H9 (cell line): ENCODE results near the gene CERS5. TPM values are rescaled to one million over a fixed set of nuclear protein-coding genes. Genes with fewer than 3 reads are reported as not detected.

Source experiments
- DNase-seq: peaks from one replicate; pipeline ENCODE4 v3.0.0-alpha.2; 2017
- H2AFZ ChIP-seq: one replicate; pipeline ENCODE4 v1.6.1; 2013; ENCODE audit warnings: mild to moderate bottlenecking, low read length, control low read depth, moderate library complexity
- H2AK5ac ChIP-seq: 2 replicates; pipeline ENCODE4 v1.6.1; 2013; ENCODE audit warnings: low read length, control low read depth, mixed read lengths; ENCODE audit not compliant: insufficient read length
- H2BK120ac ChIP-seq: one replicate; pipeline ENCODE4 v1.6.1; 2013; ENCODE audit warnings: low read depth, mild to moderate bottlenecking, low read length, control low read depth, inconsistent platforms; ENCODE audit not compliant: poor library complexity, severe bottlenecking
- H2BK12ac ChIP-seq: 2 replicates; pipeline ENCODE4 v1.6.1; 2013; ENCODE audit warnings: low read length, control low read depth, mixed read lengths, low read depth; ENCODE audit not compliant: insufficient read length
- H2BK15ac ChIP-seq: 2 replicates; pipeline ENCODE4 v1.6.1; 2013; ENCODE audit warnings: low read depth, low read length, control low read depth
- H2BK20ac ChIP-seq: one replicate; pipeline ENCODE4 v1.6.1; 2013; ENCODE audit warnings: low read depth, mild to moderate bottlenecking, low read length, control low read depth, inconsistent platforms; ENCODE audit not compliant: poor library complexity, severe bottlenecking
- H2BK5ac ChIP-seq: 2 replicates; pipeline ENCODE4 v1.6.1; 2013; ENCODE audit warnings: low read length, control low read depth, mixed read lengths; ENCODE audit not compliant: insufficient read length
- H3K14ac ChIP-seq: 2 replicates; pipeline ENCODE4 v1.6.1; 2013; ENCODE audit warnings: low read length, control low read depth; ENCODE audit not compliant: insufficient read depth
- H3K18ac ChIP-seq: 2 replicates; pipeline ENCODE4 v1.6.1; 2013; ENCODE audit warnings: low read depth, mild to moderate bottlenecking, mixed read lengths, low read length, control low read depth; ENCODE audit not compliant: insufficient read length
- H3K23ac ChIP-seq: 2 replicates; pipeline ENCODE4 v1.6.1; 2013; ENCODE audit warnings: low read length, control low read depth, mixed read lengths, low read depth; ENCODE audit not compliant: insufficient read length
- H3K23me2 ChIP-seq: 2 replicates; pipeline ENCODE4 v1.6.1; 2013; ENCODE audit warnings: low read depth, mild to moderate bottlenecking, mixed read lengths, low read length, control low read depth; ENCODE audit not compliant: insufficient read length, poor library complexity, severe bottlenecking
- H3K27ac ChIP-seq: 2 replicates; pipeline ENCODE4 v1.5.1; 2013; ENCODE audit warnings: low read length, control low read depth, mixed read lengths, low read depth; ENCODE audit not compliant: insufficient read length
- H3K27me3 ChIP-seq: 2 replicates; pipeline ENCODE4 v1.6.1; 2013; ENCODE audit warnings: low read length, control low read depth, inconsistent platforms; ENCODE audit not compliant: insufficient read depth
- H3K4ac ChIP-seq: 2 replicates; pipeline ENCODE4 v1.6.1; 2013; ENCODE audit warnings: low read depth, mild to moderate bottlenecking, control low read depth, inconsistent platforms, low read length, moderate library complexity
- H3K4me1 ChIP-seq: 2 replicates; pipeline ENCODE4 v1.6.1; 2013; ENCODE audit warnings: low read length, control low read depth, inconsistent platforms; ENCODE audit not compliant: insufficient read depth
- H3K4me2 ChIP-seq: 2 replicates; pipeline ENCODE4 v1.6.1; 2013; ENCODE audit warnings: low read length, control low read depth, mixed read lengths; ENCODE audit not compliant: insufficient read length, insufficient read depth
- H3K56ac ChIP-seq: 2 replicates; pipeline ENCODE4 v1.6.1; 2013; ENCODE audit warnings: low read depth, mild to moderate bottlenecking, mixed read lengths, low read length, control low read depth; ENCODE audit not compliant: insufficient read length
- H3K79me1 ChIP-seq: 2 replicates; pipeline ENCODE4 v1.6.1; 2013; ENCODE audit warnings: low read depth, mild to moderate bottlenecking, moderate library complexity, low read length, control low read depth, inconsistent platforms; ENCODE audit not compliant: insufficient read depth, poor library complexity, severe bottlenecking
- H3K79me2 ChIP-seq: 2 replicates; pipeline ENCODE4 v1.6.1; 2013; ENCODE audit warnings: low read length, control low read depth, inconsistent platforms; ENCODE audit not compliant: insufficient read depth
- H3K9ac ChIP-seq: 2 replicates; pipeline ENCODE4 v1.6.1; 2013; ENCODE audit warnings: low read length, control low read depth, mixed read lengths; ENCODE audit not compliant: insufficient read length; ENCODE audit errors: extremely low read depth
- H3K9me3 ChIP-seq: one replicate; pipeline ENCODE4 v1.6.1; 2013; ENCODE audit warnings: low read depth, low read length, inconsistent platforms; ENCODE audit not compliant: control insufficient read depth
- H3T11ph ChIP-seq: one replicate; pipeline ENCODE4 v1.6.1; 2013; ENCODE audit warnings: mild to moderate bottlenecking, low read length, control low read depth, inconsistent platforms
- H4K20me1 ChIP-seq: one replicate; pipeline ENCODE4 v1.6.1; 2013; ENCODE audit not compliant: control insufficient read depth, insufficient read length, insufficient read depth
- H4K5ac ChIP-seq: 2 replicates; pipeline ENCODE4 v1.6.1; 2013; ENCODE audit warnings: low read depth, mild to moderate bottlenecking, mixed read lengths, low read length, control low read depth; ENCODE audit not compliant: insufficient read length
- H4K8ac ChIP-seq: replicated peaks from 2 replicates; pipeline ENCODE4 v1.6.1; 2013; ENCODE audit warnings: low read length, control low read depth, mixed read lengths, low read depth; ENCODE audit not compliant: insufficient read length
- H4K91ac ChIP-seq: 2 replicates; pipeline ENCODE4 v1.6.1; 2013; ENCODE audit warnings: low read depth, mild to moderate bottlenecking, moderate library complexity, mixed read lengths, low read length, control low read depth; ENCODE audit not compliant: insufficient read length
- H3K27ac Mint-ChIP-seq, 3 experiments: 2 replicates in 2 of 3; 3 replicates in 1 of 3; pipeline ENCODE4 v1.8.0; 2020 to 2021; ENCODE audit warnings: mixed read lengths in 3 of 3, mild to moderate bottlenecking in 1 of 3, moderate library complexity in 1 of 3
- H3K27me3 Mint-ChIP-seq: 2 replicates; pipeline ENCODE4 v1.8.0; 2021; ENCODE audit warnings: low read depth, mild to moderate bottlenecking, moderate library complexity, mixed read lengths
- H3K36me3 Mint-ChIP-seq, 3 experiments: 2 replicates in 2 of 3; 3 replicates in 1 of 3; pipeline ENCODE4 v1.8.0; 2020 to 2021; ENCODE audit warnings: low read depth in 3 of 3, mixed read lengths in 3 of 3; ENCODE audit not compliant: insufficient read depth in 1 of 3
- H3K4me1 Mint-ChIP-seq, 2 experiments: 2 replicates each; pipeline ENCODE4 v1.8.0; 2020; ENCODE audit warnings: mixed read lengths in 2 of 2
- H3K4me3 Mint-ChIP-seq, 2 experiments: 2 replicates in 1 of 2; 3 replicates in 1 of 2; pipeline ENCODE4 v1.8.0; 2020 to 2021; ENCODE audit warnings: mild to moderate bottlenecking in 2 of 2, mixed read lengths in 2 of 2, moderate library complexity in 1 of 2
- H3K9me3 Mint-ChIP-seq, 2 experiments: 2 replicates in 1 of 2; 3 replicates in 1 of 2; pipeline ENCODE4 v1.8.0; 2020; ENCODE audit warnings: mild to moderate bottlenecking in 2 of 2, mixed read lengths in 2 of 2, moderate library complexity in 1 of 2
- CTCF ChIP-seq: fragments of 200-600 bp; sonication (generic); conservative IDR thresholded peaks from 3 replicates; pipeline ENCODE4 v1.8.0; 2021; ENCODE audit warnings: antibody characterized with exemption, mild to moderate bottlenecking
- total RNA-seq: library from RNA; stranded (reverse); gene quantifications from 2 replicates; pipeline ENCODE4 v1.2.1, GENCODE V29; 2021

The CERS5 gene
- total RNA-seq, 1 experiment from 2014 or later = 68.8 TPM

- Histone ChIP-seq H4K8ac (no peak overlapping the region), H2AFZ (no peak overlapping the region), H3K27me3 (no peaks in the 10 kb centered on the region), H3K23me2 (no peaks in the 10 kb centered on the region), H4K5ac (no peak overlapping the region), H3K9me3 (no peaks in the 10 kb centered on the region), H4K20me1 (no peaks in the 10 kb centered on the region), H2BK12ac (no peak overlapping the region), H2BK15ac (no peak overlapping the region), H3K79me2 (peaks cover 18% of the 10 kb centered on the region; the same call in 1 of the 2 replicates), H3K56ac (no peak overlapping the region), H3K4ac (no peak overlapping the region), H2BK5ac (no peak overlapping the region), H3K18ac (no peak overlapping the region), H2AK5ac (no peak overlapping the region), H3K27ac (no peak overlapping the region), H3K23ac (no peak overlapping the region), H3K4me2 (no peak overlapping the region), H4K91ac (no peak overlapping the region), H3K79me1 (no peaks in the 10 kb centered on the region), H2BK120ac (no peak overlapping the region), H3T11ph (no peak overlapping the region), H3K4me1 (no peaks in the 10 kb centered on the region), H3K9ac (no peak overlapping the region), H3K14ac (no peak overlapping the region), H2BK20ac (no peak overlapping the region)
- Mint-ChIP-seq H3K36me3 (peaks cover 11 to 17% (median 12%) of the 10 kb centered on the region in 3 experiments; a peak in 5 of 7 replicates), H3K27ac (no peak overlapping the region; a peak in 1 of 7 replicates), H3K4me3 (no peak overlapping the region), H3K9me3 (no peaks in the 10 kb centered on the region), H3K27me3 (no peaks in the 10 kb centered on the region), H3K4me1 (peaks cover 7 to 12% of the 10 kb centered on the region in 2 experiments; a peak in 3 of 4 replicates)
- DNase-seq = no peak
- no peak for TF ChIP-seq CTCF
Observed at GRCh38 chr12:50160643-50161042, 6.5 kb downstream of the CERS5 start.
